K562 (cell line): ENCODE results near the gene SEMA5A. TPM values are rescaled to one million over a fixed set of nuclear protein-coding genes. Genes with fewer than 3 reads are reported as not detected.

ENCODE experiments used
- ATAC-seq: fragments of 200-7000 bp; cut with Tn5 transposase; 3 replicates; pipeline ENCODE4 v1.9.1; 2020; ENCODE audit warnings: moderate library complexity
- BruUV-seq: library from RNA; stranded (reverse); fragments of 400-500 nt; replicated peaks from 2 replicates; lab custom pipeline; 2021; lab: Mats Ljungman, UMichigan
- CTCF ChIA-PET: fragments of 300-600 bp; formaldehyde crosslinking; extraction: SDS; loops from one replicate; lab custom pipeline; 2021; ENCODE audit warnings: low intra/inter-chr PET ratio; lab: Yijun Ruan, JAX
- POLR2A ChIA-PET: fragments of 300-600, 350-650 bp; sonication (Branson Sonifier 250); formaldehyde crosslinking; extraction: SDS; loops from one replicate; lab custom pipeline; 2021; ENCODE audit warnings: antibody characterized with exemption, inconsistent platforms; lab: Yijun Ruan, JAX
- DNase-seq, 4 experiments: peaks; one replicate each; pipeline versions ENCODE4 v3.0.0 to v3.0.0-alpha.2; 2011 to 2018; ENCODE audit warnings: low spot score in 3 of 4, mixed read lengths in 3 of 4; ENCODE audit errors: extremely low read depth in 1 of 4
- FAIRE-seq: peaks from 2 replicates; lab custom pipeline; 2011; peaks lifted over from hg19 to GRCh38; lab: Jason Lieb, UNC
- H2AFZ ChIP-seq: 2 replicates; pipeline ENCODE4 v1.6.0; 2011; ENCODE audit warnings: low read depth, low read length, control low read depth, inconsistent platforms
- H3K27ac ChIP-seq: fragments of 200-600 bp; 3 replicates; pipeline ENCODE4 v1.8.0; 2011; ENCODE audit warnings: low read depth, mild to moderate bottlenecking, control low read depth, inconsistent platforms, low read length, moderate library complexity, mixed read lengths; ENCODE audit errors: extremely low read depth
- H3K27me3 ChIP-seq, 2 experiments: fragments of 300-600 bp in 1 of 2; 2 replicates in 1 of 2; 3 replicates in 1 of 2; pipeline versions ENCODE4 v1.6.0 to v1.8.0; 2011; ENCODE audit warnings: inconsistent platforms in 2 of 2, low read length in 2 of 2, mild to moderate bottlenecking in 1 of 2, mixed read lengths in 1 of 2, moderate library complexity in 1 of 2; ENCODE audit not compliant: control insufficient read depth in 2 of 2, insufficient read depth in 2 of 2
- H3K36me3 ChIP-seq: fragments of 300-600 bp; 3 replicates; pipeline ENCODE4 v1.8.0; 2011; ENCODE audit warnings: mild to moderate bottlenecking, low read length, inconsistent platforms; ENCODE audit not compliant: control insufficient read depth, insufficient read depth
- H3K4me1 ChIP-seq, 2 experiments: fragments of 200-600 bp in 1 of 2; replicated peaks in 1 of 2; 2 replicates in 1 of 2; 3 replicates in 1 of 2; pipeline versions ENCODE4 v1.5.1 to v1.8.0; 2011; ENCODE audit warnings: inconsistent platforms in 2 of 2, low read length in 2 of 2, mild to moderate bottlenecking in 1 of 2, mixed read lengths in 1 of 2, moderate library complexity in 1 of 2; ENCODE audit not compliant: control insufficient read depth in 2 of 2, insufficient read depth in 2 of 2
- H3K4me2 ChIP-seq: 2 replicates; pipeline ENCODE4 v1.6.1; 2011; ENCODE audit warnings: low read length, control low read depth, inconsistent platforms, mixed read lengths; ENCODE audit not compliant: insufficient read depth
- H3K4me3 ChIP-seq: fragments of 200-600 bp; sonication (generic), shearing (Covaris generic); 2 replicates; pipeline ENCODE4 v1.5.1; 2016; ENCODE audit warnings: control low read depth, inconsistent platforms
- H3K79me2 ChIP-seq: fragments of 200-600 bp; 3 replicates; pipeline ENCODE4 v1.8.0; 2011; ENCODE audit warnings: low read length, inconsistent platforms; ENCODE audit not compliant: control insufficient read depth, insufficient read depth
- H3K9ac ChIP-seq, 2 experiments: 2 replicates each; pipeline versions ENCODE4 v1.6.0 to v1.6.1; 2011; ENCODE audit warnings: low read depth in 2 of 2, low read length in 2 of 2, control low read depth in 1 of 2, inconsistent platforms in 1 of 2, mild to moderate bottlenecking in 1 of 2, mixed read lengths in 1 of 2; ENCODE audit not compliant: insufficient read depth in 1 of 2
- H3K9me1 ChIP-seq: one replicate; pipeline ENCODE4 v1.6.0; 2011; ENCODE audit warnings: inconsistent platforms, mild to moderate bottlenecking, low read length, moderate library complexity; ENCODE audit not compliant: control insufficient read depth, insufficient read depth
- H3K9me3 ChIP-seq: replicated peaks from 2 replicates; pipeline ENCODE4 v1.5.1; 2011; ENCODE audit warnings: low read depth, low read length, inconsistent platforms; ENCODE audit not compliant: control insufficient read depth, insufficient read depth
- H4K20me1 ChIP-seq: replicated peaks from 2 replicates; pipeline ENCODE4 v1.6.1; 2011; ENCODE audit warnings: low read length, inconsistent platforms, mixed read lengths; ENCODE audit not compliant: control insufficient read depth, insufficient read depth
- ATF7 ChIP-seq: fragments of 450-650 bp; IDR thresholded peaks from 2 replicates; pipeline ENCODE4 v1.7.1; 2014; ENCODE audit warnings: mild to moderate bottlenecking, moderate library complexity
- ERF ChIP-seq: fragments of 450-650 bp; formaldehyde crosslinking; IDR thresholded peaks from 2 replicates; pipeline ENCODE4 v1.4.0; 2020; ENCODE audit warnings: mild to moderate bottlenecking, mixed read lengths
- OTX1 ChIP-seq: fragments of 450-650 bp; formaldehyde crosslinking; IDR thresholded peaks from 2 replicates; pipeline ENCODE4 v1.4.0; 2022; ENCODE audit warnings: mild to moderate bottlenecking
- RBBP5 ChIP-seq: fragments of 200-600 bp; sonication (generic); IDR thresholded peaks from 2 replicates; pipeline ENCODE4 v1.6.1; 2012; ENCODE audit warnings: borderline replicate concordance, mild to moderate bottlenecking, low read length, control low read depth, inconsistent platforms; ENCODE audit not compliant: insufficient read depth, poor library complexity, severe bottlenecking
- RUNX1 ChIP-seq: sonication (generic); IDR thresholded peaks from 2 replicates; pipeline ENCODE4 v1.6.1; 2016; ENCODE audit warnings: antibody characterized with exemption, low read depth
- SIRT6 ChIP-seq: IDR thresholded peaks from one replicate; pipeline ENCODE4 v1.6.1; 2012; ENCODE audit warnings: low read depth, mild to moderate bottlenecking, control low read depth, inconsistent platforms, low read length, moderate library complexity
- SREBF2 ChIP-seq: sonication (generic); formaldehyde crosslinking; IDR thresholded peaks from 2 replicates; pipeline ENCODE4 v1.4.0; 2020; ENCODE audit warnings: mild to moderate bottlenecking, missing genetic modification reagents
- TAL1 ChIP-seq: fragments of 450-650 bp; IDR thresholded peaks from 2 replicates; pipeline ENCODE4 v1.6.1; 2016; ENCODE audit warnings: mild to moderate bottlenecking
- WGBS: fragments of 100-300 bp; shearing (Covaris generic); methylation state at CpG from one replicate; pipeline ENCODE4 v1.1.6; 2016; ENCODE audit warnings: low coverage, mixed read lengths; ENCODE audit not compliant: insufficient coverage; ENCODE audit errors: missing lambda C conversion rate; 5-methylcytosine and 5-hydroxymethylcytosine counted together
- in situ Hi-C: fragments of 300-500 bp; cut with MboI; formaldehyde crosslinking; loops from 4 replicates; pipeline ENCODE4 v1.15.0; 2018; ENCODE audit warnings: inconsistent platforms, mixed read lengths
- intact Hi-C: fragments of 100-400 bp; cut with micrococcal nuclease; formaldehyde crosslinking; loops from 2 replicates; pipeline ENCODE4 v1.14.2; 2022
- polyA plus RNA-seq, 8 experiments: library from polyadenylated mRNA; depleted of rRNA in 4 of 8; stranded (reverse) in 5 of 8; unstranded in 3 of 8; fragments of >200 nt; fragmentation: Nextera tagmentation in 2 of 8; fragmentation: Illumina TruSeq in 1 of 8; extraction: Ambion mirVana in 2 of 8; extraction: Trizol in 1 of 8; gene quantifications; 2 replicates each; pipeline versions ENCODE4 v1.2.1 to v1.2.3, GENCODE V29; 2011 to 2014; ENCODE audit warnings: inconsistent platforms in 1 of 8, missing spikeins in 1 of 8
- total RNA-seq, 7 experiments: library from RNA; depleted of rRNA in 6 of 7; stranded (reverse); fragments of >200 nt in 6 of 7; fragmentation: Illumina TruSeq in 2 of 7; extraction: Trizol in 2 of 7; gene quantifications; 2 replicates each; pipeline versions ENCODE4 v1.2.1 to v1.2.3, GENCODE V29; 2011 to 2021; ENCODE audit warnings: low replicate concordance in 1 of 7
- TF ChIP-seq, protein P1 (sequence below): fragments of 450-650 bp; IDR thresholded peaks from 2 replicates; pipeline ENCODE4 v1.6.1; 2016; ENCODE audit warnings: low read depth, mild to moderate bottlenecking, moderate library complexity

SEMA5A gene
- total and polyA plus RNA-seq, 9 of the 15 experiments (the other 6 are each of a cell fraction or from before 2014, with no cell fraction given), result 0.02 TPM; not detected in 8

DNA sequence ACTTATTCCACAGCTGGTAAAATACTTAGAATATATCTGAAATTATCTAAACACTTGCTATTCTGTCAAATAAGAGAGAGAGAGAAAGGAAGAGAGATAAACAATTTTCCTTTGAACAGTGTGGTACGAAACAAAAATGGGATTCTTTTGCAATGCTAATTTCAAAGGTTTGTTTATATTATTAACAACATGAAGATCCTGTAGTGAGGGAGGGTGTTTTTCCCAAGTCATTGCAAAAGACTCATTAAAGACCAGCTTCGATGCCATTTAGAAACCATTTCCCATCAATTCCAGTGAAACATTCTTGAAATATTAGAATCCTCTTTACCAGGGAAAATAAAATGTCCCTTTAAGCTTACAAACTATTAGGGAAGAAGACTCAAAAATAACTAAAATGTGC is 505.4 kb downstream of the SEMA5A start:
- intact Hi-C loops, result no loop called here
- H3K27me3 ChIP-seq, result no peaks in the 10 kb centered on the region
- in situ Hi-C loops, result no loop called here
- FAIRE-seq, result no peak
- no peak overlapping the region for H3K9ac ChIP-seq
- WGBS, result 3% methylated on average over 2 of the region's 2 CpGs
- TF ChIP-seq RUNX1 (no peak), TAL1 (no peak), OTX1 (CRISPR knock-in tag) (no peak), SREBF2 (CRISPR knock-in tag) (no peak), RBBP5 (no peak), SIRT6 (no peak), ERF (CRISPR knock-in tag) (no peak), ATF7 (no peak)
- TF ChIP-seq, protein P1, sequence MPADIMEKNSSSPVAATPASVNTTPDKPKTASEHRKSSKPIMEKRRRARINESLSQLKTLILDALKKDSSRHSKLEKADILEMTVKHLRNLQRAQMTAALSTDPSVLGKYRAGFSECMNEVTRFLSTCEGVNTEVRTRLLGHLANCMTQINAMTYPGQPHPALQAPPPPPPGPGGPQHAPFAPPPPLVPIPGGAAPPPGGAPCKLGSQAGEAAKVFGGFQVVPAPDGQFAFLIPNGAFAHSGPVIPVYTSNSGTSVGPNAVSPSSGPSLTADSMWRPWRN, result no peak
- TF ChIP-seq, all 486 proteins: peak for 0
- ChIA-PET POLR2A (no interaction called here), CTCF (no interaction called here)
- H3K4me2 ChIP-seq, result no peak overlapping the region
- no peak overlapping the region for H3K27ac ChIP-seq
- H2AFZ ChIP-seq, result no peak overlapping the region
- no peaks in the 10 kb centered on the region; the same call in 1 of the 2 replicates for H3K9me3 ChIP-seq
- ATAC-seq (no peak), DNase-seq (no peak)
- no TSS peak for BruUV-seq
- H3K4me3 ChIP-seq, result no peak overlapping the region
- no peaks in the 10 kb centered on the region for H3K4me1 ChIP-seq
- no peaks in the 10 kb centered on the region for H3K9me1 ChIP-seq
- H3K79me2 ChIP-seq, result no peaks in the 10 kb centered on the region
- no peaks in the 10 kb centered on the region for H3K36me3 ChIP-seq
- H4K20me1 ChIP-seq, result no peaks in the 10 kb centered on the region
